GM23248 (cell line): ENCODE measurements around the gene EGR4. TPM values are rescaled to one million over a fixed set of nuclear protein-coding genes. Genes with fewer than 3 reads are reported as not detected.
A peak's percentile ranks its signal among the peaks of the same experiment; 100 is the strongest.

Experiments
- DNase-seq: peaks from one replicate; pipeline ENCODE4 v3.0.0-alpha.2; 2015
- H2AFZ ChIP-seq: fragments of 200-600 bp; sonication (generic); 2 replicates; pipeline ENCODE4 v1.6.1; 2016; ENCODE audit warnings: antibody characterized with exemption
- H3F3A ChIP-seq: fragments of 200-600 bp; sonication (generic); 2 replicates; pipeline ENCODE4 v1.6.1; 2016; ENCODE audit warnings: mild to moderate bottlenecking, antibody characterized with exemption, mixed run types; ENCODE audit not compliant: insufficient read depth
- H3K27ac ChIP-seq: fragments of 200-600 bp; sonication (generic); 2 replicates; pipeline ENCODE4 v1.5.1; 2016; ENCODE audit warnings: mild to moderate bottlenecking
- H3K27me3 ChIP-seq: fragments of 200-600 bp; sonication (generic); replicated peaks from 2 replicates; pipeline ENCODE4 v1.6.1; 2016; ENCODE audit warnings: mild to moderate bottlenecking; ENCODE audit not compliant: insufficient read depth
- H3K36me3 ChIP-seq: fragments of 200-600 bp; sonication (generic); 2 replicates; pipeline ENCODE4 v1.6.1; 2016; ENCODE audit warnings: low read depth, mild to moderate bottlenecking
- H3K4me1 ChIP-seq: fragments of 200-600 bp; sonication (generic); 2 replicates; pipeline ENCODE4 v1.6.1; 2016; ENCODE audit warnings: mild to moderate bottlenecking; ENCODE audit not compliant: insufficient read depth
- H3K4me2 ChIP-seq: fragments of 200-600 bp; sonication (generic); one replicate; pipeline ENCODE4 v1.6.1; 2016; ENCODE audit warnings: mild to moderate bottlenecking; ENCODE audit not compliant: unreplicated experiment
- H3K4me3 ChIP-seq: fragments of 200-600 bp; sonication (generic); 2 replicates; pipeline ENCODE4 v1.5.1; 2016; ENCODE audit warnings: mild to moderate bottlenecking
- H3K79me2 ChIP-seq: fragments of 200-600 bp; sonication (generic); 2 replicates; pipeline ENCODE4 v1.6.1; 2016; ENCODE audit warnings: mild to moderate bottlenecking; ENCODE audit not compliant: insufficient read depth
- H3K9ac ChIP-seq: fragments of 200-600 bp; sonication (generic); 2 replicates; pipeline ENCODE4 v1.6.1; 2016; ENCODE audit warnings: mild to moderate bottlenecking
- H3K9me2 ChIP-seq: fragments of 200-600 bp; sonication (generic); 2 replicates; pipeline ENCODE4 v1.6.1; 2016; ENCODE audit warnings: mixed run types, mild to moderate bottlenecking, moderate library complexity; ENCODE audit not compliant: insufficient read depth
- H3K9me3 ChIP-seq: fragments of 200-600 bp; sonication (generic); one replicate; pipeline ENCODE4 v1.6.1; 2017; ENCODE audit warnings: low read depth
- H4K20me1 ChIP-seq: fragments of 200-600 bp; sonication (generic); 2 replicates; pipeline ENCODE4 v1.6.0; 2016; ENCODE audit not compliant: insufficient read depth
- EZH2 ChIP-seq: fragments of 200-600 bp; sonication (generic); IDR thresholded peaks from 2 replicates; pipeline ENCODE4 v1.6.1; 2018; ENCODE audit warnings: antibody characterized with exemption, mild to moderate bottlenecking; ENCODE audit not compliant: insufficient read depth, poor library complexity, severe bottlenecking
- EZH2phosphoT487 ChIP-seq: fragments of 200-600 bp; sonication (generic); IDR thresholded peaks from 2 replicates; pipeline ENCODE4 v1.6.1; 2018; ENCODE audit warnings: antibody characterized with exemption, moderate library complexity, mild to moderate bottlenecking, low read depth; ENCODE audit not compliant: insufficient read depth
- WGBS, 2 experiments: methylation state at CpG; one replicate each; pipeline ENCODE4 v1.1.6; 2015 to 2017; ENCODE audit warnings: low lambda C conversion rate in 2 of 2, low coverage in 1 of 2; ENCODE audit errors: missing lambda C conversion rate in 2 of 2; 5-methylcytosine and 5-hydroxymethylcytosine counted together
- in situ Hi-C: fragments of 300-500 bp; cut with MboI; formaldehyde crosslinking; loops from 2 replicates; pipeline ENCODE4 v1.15.0; 2020
- polyA plus RNA-seq: library from polyadenylated mRNA; unstranded; fragments of >200 nt; fragmentation: Nextera tagmentation; extraction: Ambion mirVana; gene quantifications from 2 replicates; pipeline ENCODE4 v1.2.1, GENCODE V29; 2016
- total RNA-seq: library from RNA; depleted of rRNA; stranded (reverse); fragments of >200 nt; shearing (Covaris generic); gene quantifications from 2 replicates; pipeline ENCODE4 v1.2.3, GENCODE V29; 2014

The EGR4 gene
- total and polyA plus RNA-seq, 2 experiments from 2014 or later = not detected

DNA sequence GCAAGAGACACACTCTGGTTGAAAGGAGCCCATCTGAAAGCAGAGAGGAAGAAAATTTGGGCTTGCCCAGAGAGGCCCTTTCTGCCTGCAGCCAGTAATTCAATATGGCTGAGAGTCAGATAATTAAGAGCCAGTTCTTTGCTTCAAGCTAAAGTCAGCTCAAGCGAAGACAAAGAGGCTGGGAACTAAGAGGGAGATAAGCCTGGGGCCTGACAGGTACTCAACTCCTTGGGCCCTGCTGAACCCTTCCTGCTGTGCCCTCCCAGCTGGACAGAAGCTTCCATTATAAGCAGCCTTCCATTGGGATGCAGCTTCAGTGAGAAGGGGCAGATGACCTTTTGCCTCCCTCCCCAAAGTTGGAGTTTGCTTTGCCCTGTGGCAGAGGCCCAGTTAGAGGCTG, 21.1 kb downstream of the EGR4 start:
- H3K4me2 ChIP-seq = no peak overlapping the region
- no peak overlapping the region for H2AFZ ChIP-seq
- DNase-seq = no peak
- TF ChIP-seq EZH2 (no peak), EZH2phosphoT487 (no peak)
- H3K9me2 ChIP-seq = no peaks in the 10 kb centered on the region
- in situ Hi-C loops = no loop called here
- H3K4me3 ChIP-seq = no peak overlapping the region
- H3K9me3 ChIP-seq = no peaks in the 10 kb centered on the region
- no peaks in the 10 kb centered on the region for H3K79me2 ChIP-seq
- H3K36me3 ChIP-seq = no peaks in the 10 kb centered on the region
- H4K20me1 ChIP-seq = no peaks in the 10 kb centered on the region
- H3F3A ChIP-seq = 0 out of 2 replicates have a peak, but pooled peaks cover 4% of the 10 kb centered on the region
- 76 to 100% methylated on average over 1 of the region's 1 CpG for WGBS, 2 experiments
- H3K27me3 ChIP-seq = peaks cover 20% of the 10 kb centered on the region
- no peak overlapping the region for H3K27ac ChIP-seq
- no peak overlapping the region for H3K9ac ChIP-seq
- no peaks in the 10 kb centered on the region for H3K4me1 ChIP-seq

DNA sequence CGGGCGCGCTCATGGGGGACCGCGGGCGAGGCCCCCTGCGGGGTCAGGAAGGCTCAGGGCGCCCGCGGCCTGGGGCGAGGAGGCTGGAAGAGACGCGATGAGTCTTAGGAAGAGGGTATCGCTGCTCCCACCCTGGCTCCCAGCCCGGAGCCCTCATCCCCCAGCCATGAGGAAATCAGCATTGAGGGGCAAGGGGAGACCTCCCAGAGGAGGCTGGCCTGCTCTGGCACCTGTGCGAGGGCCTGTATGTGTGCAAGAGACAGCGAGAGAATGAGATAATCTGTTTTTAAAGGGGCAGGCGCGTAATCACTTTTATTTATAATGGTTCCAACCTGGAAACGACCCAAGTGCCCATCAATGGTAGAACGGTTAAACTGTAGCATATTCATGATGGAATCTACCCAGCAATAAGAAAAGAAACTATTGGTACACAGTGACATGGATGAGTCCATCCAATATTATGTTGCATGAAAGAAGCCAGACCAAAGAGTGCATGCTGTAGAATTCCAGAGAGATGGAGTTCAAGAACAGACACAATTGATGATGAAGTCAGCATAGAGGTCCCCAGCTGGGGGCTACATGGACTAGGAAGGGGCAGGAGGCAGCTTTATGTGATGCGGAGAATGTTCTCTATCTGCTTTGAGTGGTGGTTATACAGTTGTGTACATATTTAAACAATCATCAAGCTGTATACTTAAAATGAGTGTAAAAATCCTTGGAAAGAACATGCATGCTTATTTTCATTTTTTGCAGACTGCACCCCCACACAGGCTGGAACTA, 23.5 kb downstream of the EGR4 start:
- H4K20me1 ChIP-seq = no peaks in the 10 kb centered on the region
- no peaks in the 10 kb centered on the region for H3K79me2 ChIP-seq
- H2AFZ ChIP-seq = no peak overlapping the region
- in situ Hi-C loops = no loop called here
- no peak for DNase-seq
- no peak overlapping the region for H3K4me2 ChIP-seq
- H3K4me1 ChIP-seq = no peaks in the 10 kb centered on the region
- no peak overlapping the region for H3K27ac ChIP-seq
- H3K9me2 ChIP-seq = no peaks in the 10 kb centered on the region
- WGBS, 2 experiments = 24 to 30% methylated on average over 19 to 20 of the region's 22 CpGs
- no peaks in the 10 kb centered on the region for H3K36me3 ChIP-seq
- H3F3A ChIP-seq = 0 out of 2 replicates have a peak, but pooled peaks cover 4% of the 10 kb centered on the region
- no peaks in the 10 kb centered on the region for H3K9me3 ChIP-seq
- no peak overlapping the region for H3K4me3 ChIP-seq
- no peak overlapping the region for H3K9ac ChIP-seq
- TF ChIP-seq EZH2phosphoT487 = no peak
- TF ChIP-seq EZH2 = no peak
- peaks cover 20% of the 10 kb centered on the region for H3K27me3 ChIP-seq

DNA sequence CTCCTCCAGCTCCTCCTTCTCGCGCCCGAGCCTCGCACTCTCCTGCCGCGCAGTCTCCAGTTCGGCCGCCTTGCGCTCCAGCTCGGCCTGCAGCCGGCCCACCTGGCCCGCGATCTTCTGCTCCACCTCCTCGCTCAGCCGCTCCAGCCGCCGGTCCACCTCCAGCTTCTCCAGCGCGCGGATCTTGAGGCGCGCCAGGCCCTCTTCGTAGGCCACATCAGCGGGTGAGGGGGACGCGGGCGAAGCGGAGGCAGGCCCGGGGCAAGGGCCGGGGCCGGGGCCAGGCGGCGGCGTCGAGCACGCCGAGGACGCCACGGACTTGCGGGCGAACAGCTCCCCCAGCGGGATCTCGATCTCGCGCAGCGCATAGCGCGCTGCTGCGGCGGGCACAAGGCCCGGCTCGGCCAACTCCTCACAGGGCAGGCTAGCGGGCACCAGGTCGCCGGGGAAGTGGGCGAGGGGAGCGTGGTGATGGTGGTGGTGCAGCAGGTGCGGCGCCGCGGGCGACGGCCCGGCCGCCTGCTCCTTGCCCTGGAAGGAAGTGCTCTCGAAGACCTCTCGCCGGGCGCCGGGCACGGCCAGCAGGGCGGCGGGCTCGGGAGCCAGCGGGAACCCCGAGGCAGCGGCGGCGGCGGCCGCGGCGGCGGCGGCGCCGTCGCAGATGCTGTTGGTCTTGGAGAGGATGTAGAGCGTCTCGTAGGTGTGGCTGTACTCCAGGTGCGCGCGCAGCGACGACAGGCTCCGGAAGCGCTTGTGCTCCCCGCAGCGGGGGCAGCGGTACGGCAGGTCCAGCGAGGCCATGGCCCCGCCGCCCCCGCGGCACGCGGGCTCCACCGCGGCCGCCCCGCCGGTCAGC, 24.3 kb downstream of the EGR4 start:
- Histone ChIP-seq H4K20me1 (no peaks in the 10 kb centered on the region), H3K9me2 (no peaks in the 10 kb centered on the region), H3K27ac (no peak overlapping the region), H3K79me2 (no peaks in the 10 kb centered on the region), H3K27me3 (peaks cover 20% of the 10 kb centered on the region), H3K36me3 (no peaks in the 10 kb centered on the region), H3K4me3 (peak overlapping the region; percentile 30; the same call in 1 of the 2 replicates), H3K9me3 (no peaks in the 10 kb centered on the region), H2AFZ (no peak overlapping the region), H3F3A (0 out of 2 replicates have a peak, but pooled peaks cover 4% of the 10 kb centered on the region), H3K4me1 (no peaks in the 10 kb centered on the region), H3K9ac (no peak overlapping the region), H3K4me2 (no peak overlapping the region)
- WGBS, 2 experiments = 10 to 11% methylated on average over 77 to 83 of the region's 113 CpGs
- in situ Hi-C loops = no loop called here
- DNase-seq = peak; percentile 50
- TF ChIP-seq EZH2phosphoT487 = no peak
- no peak for TF ChIP-seq EZH2

GRCh38 chr2:73268366-73268829, 24.9 kb downstream of the EGR4 start:
- Histone ChIP-seq H3K4me3 (no peak overlapping the region), H3K79me2 (no peaks in the 10 kb centered on the region), H3K27me3 (peaks cover 20% of the 10 kb centered on the region), H3K9me3 (no peaks in the 10 kb centered on the region), H3F3A (0 out of 2 replicates have a peak, but pooled peaks cover 4% of the 10 kb centered on the region), H3K36me3 (no peaks in the 10 kb centered on the region), H2AFZ (no peak overlapping the region), H4K20me1 (no peaks in the 10 kb centered on the region), H3K4me2 (no peak overlapping the region), H3K27ac (no peak overlapping the region), H3K9ac (no peak overlapping the region), H3K4me1 (no peaks in the 10 kb centered on the region), H3K9me2 (no peaks in the 10 kb centered on the region)
- no peak for DNase-seq
- TF ChIP-seq EZH2 = no peak
- in situ Hi-C loops = no loop called here
- 30 to 42% methylated on average over 11 to 14 of the region's 14 CpGs for WGBS, 2 experiments
